Uterus (tissue), 4 donors: ENCODE data around the gene C10orf71. TPM values are rescaled to one million over a fixed set of nuclear protein-coding genes. Genes with fewer than 3 reads are reported as not detected.

Experiments
- DNase-seq, 2 donors: peaks; one replicate each; pipeline ENCODE4 v3.0.0-alpha.2; 2019 to 2020
- H3K27ac ChIP-seq, 2 donors: fragments of 200-600 bp; sonication (generic); 1 replicate in 1 of 2; 2 replicates in 1 of 2; pipeline ENCODE4 v1.5.1; 2016 to 2018
- H3K27me3 ChIP-seq, 2 donors: fragments of 200-600 bp; sonication (generic); one replicate each; pipeline ENCODE4 v1.5.1; 2018 to 2019; ENCODE audit warnings: control low read depth in 1 of 2
- H3K36me3 ChIP-seq, 2 donors: fragments of 200-600 bp; sonication (generic); one replicate each; pipeline ENCODE4 v1.5.1; 2019; ENCODE audit warnings: control low read depth in 1 of 2
- H3K4me1 ChIP-seq, 2 donors: fragments of 200-600 bp; sonication (generic); one replicate each; pipeline ENCODE4 v1.5.1; 2018 to 2019; ENCODE audit warnings: control low read depth in 1 of 2
- H3K4me3 ChIP-seq, 2 donors: fragments of 200-600 bp; sonication (generic); 1 replicate in 1 of 2; 2 replicates in 1 of 2; pipeline ENCODE4 v1.5.1; 2018 to 2019; ENCODE audit warnings: mild to moderate bottlenecking in 1 of 2
- H3K9me3 ChIP-seq, 2 donors: fragments of 200-600 bp; sonication (generic); one replicate each; pipeline ENCODE4 v1.5.1; 2019; ENCODE audit warnings: control low read depth in 1 of 2
- POLR2A ChIP-seq, 2 donors: fragments of 450-650 bp; IDR thresholded peaks; one replicate each; pipeline ENCODE4 v1.6.1; 2016; ENCODE audit warnings: antibody characterized with exemption in 2 of 2, mild to moderate bottlenecking in 1 of 2, moderate library complexity in 1 of 2
- intact Hi-C: fragments of 100-400 bp; cut with DNase I; formaldehyde crosslinking; loops from one replicate; pipeline ENCODE4 v1.15.1; 2023; ENCODE audit warnings: low total_unique reads
- total RNA-seq, 4 donors: library from RNA; depleted of rRNA in 3 of 4; stranded (reverse); fragments of >200 nt in 3 of 4; gene quantifications; one replicate each; pipeline versions ENCODE4 v1.1.0 to v1.2.4, GENCODE V29; 2014 to 2023
- TF ChIP-seq, protein P1 (sequence below), 4 experiments: fragments of 200-600 bp in 2 of 4; fragments of 450-650 bp in 2 of 4; sonication (generic) in 2 of 4; IDR thresholded peaks; one replicate each; pipeline ENCODE4 v1.5.1; 2016 to 2019; ENCODE audit warnings: antibody characterized with exemption in 4 of 4, mild to moderate bottlenecking in 2 of 4, moderate library complexity in 1 of 4
- donor health status: DM: yes; HTN: yes; CAD: no.

C10orf71 gene
- total RNA-seq, 4 donors from 2014 or later, result not detected

DNA sequence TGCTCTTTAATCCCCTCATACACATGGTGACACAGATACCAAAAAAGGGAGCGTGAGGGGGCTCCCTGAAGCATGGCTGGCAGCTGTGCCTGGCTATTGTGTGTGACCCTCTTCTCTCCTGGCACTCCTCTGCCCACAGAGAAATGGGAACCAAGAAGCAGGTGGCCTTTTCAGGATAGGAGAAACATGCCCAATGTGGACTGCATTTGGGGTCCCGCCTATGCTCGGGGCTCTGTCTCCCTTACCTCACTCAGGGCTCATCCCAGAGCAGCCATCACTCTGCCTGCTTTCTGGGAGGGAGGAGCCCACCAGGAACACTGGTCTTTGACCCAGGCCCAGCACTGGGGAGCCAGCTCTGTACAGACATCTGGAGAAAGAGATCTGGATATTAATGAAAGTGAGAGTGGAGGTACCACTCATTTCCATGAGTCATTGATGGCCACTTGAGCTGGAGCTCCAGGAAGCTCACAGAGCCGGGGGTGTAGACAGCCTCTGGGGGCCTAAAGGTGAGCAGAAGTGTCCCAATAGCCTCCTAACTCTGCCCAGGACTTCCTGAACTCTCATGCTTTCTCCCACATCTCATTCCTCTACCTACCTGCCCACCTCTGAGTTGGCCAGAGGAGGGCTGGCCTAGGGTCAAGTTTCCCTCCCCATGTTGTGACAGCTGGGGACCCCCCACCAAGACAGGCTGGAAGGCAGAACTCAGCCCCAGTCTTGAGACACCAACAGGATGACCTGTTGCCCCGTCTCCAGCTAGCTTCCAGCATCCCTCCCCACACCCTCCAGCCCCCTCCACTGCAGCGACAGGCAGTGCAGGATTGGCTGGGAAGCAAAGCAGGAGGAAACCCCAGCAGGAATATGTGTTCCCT, 54.3 kb downstream of the C10orf71 start:
- Histone ChIP-seq H3K4me1 (no peaks in the 10 kb centered on the region), H3K27ac (no peak overlapping the region), H3K4me3 (no peak overlapping the region), H3K27me3 (no peaks in the 10 kb centered on the region), H3K9me3 (peaks cover 0 to 3% of the 10 kb centered on the region in 2 donors), H3K36me3 (no peaks in the 10 kb centered on the region)
- no peak for DNase-seq
- intact Hi-C loops, result no loop called here
- TF ChIP-seq, protein P1, sequence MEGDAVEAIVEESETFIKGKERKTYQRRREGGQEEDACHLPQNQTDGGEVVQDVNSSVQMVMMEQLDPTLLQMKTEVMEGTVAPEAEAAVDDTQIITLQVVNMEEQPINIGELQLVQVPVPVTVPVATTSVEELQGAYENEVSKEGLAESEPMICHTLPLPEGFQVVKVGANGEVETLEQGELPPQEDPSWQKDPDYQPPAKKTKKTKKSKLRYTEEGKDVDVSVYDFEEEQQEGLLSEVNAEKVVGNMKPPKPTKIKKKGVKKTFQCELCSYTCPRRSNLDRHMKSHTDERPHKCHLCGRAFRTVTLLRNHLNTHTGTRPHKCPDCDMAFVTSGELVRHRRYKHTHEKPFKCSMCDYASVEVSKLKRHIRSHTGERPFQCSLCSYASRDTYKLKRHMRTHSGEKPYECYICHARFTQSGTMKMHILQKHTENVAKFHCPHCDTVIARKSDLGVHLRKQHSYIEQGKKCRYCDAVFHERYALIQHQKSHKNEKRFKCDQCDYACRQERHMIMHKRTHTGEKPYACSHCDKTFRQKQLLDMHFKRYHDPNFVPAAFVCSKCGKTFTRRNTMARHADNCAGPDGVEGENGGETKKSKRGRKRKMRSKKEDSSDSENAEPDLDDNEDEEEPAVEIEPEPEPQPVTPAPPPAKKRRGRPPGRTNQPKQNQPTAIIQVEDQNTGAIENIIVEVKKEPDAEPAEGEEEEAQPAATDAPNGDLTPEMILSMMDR (IDR thresholded peaks at IDR 0.05), result no peak
- TF ChIP-seq POLR2A (IDR thresholded peaks at IDR 0.05), result no peak

DNA sequence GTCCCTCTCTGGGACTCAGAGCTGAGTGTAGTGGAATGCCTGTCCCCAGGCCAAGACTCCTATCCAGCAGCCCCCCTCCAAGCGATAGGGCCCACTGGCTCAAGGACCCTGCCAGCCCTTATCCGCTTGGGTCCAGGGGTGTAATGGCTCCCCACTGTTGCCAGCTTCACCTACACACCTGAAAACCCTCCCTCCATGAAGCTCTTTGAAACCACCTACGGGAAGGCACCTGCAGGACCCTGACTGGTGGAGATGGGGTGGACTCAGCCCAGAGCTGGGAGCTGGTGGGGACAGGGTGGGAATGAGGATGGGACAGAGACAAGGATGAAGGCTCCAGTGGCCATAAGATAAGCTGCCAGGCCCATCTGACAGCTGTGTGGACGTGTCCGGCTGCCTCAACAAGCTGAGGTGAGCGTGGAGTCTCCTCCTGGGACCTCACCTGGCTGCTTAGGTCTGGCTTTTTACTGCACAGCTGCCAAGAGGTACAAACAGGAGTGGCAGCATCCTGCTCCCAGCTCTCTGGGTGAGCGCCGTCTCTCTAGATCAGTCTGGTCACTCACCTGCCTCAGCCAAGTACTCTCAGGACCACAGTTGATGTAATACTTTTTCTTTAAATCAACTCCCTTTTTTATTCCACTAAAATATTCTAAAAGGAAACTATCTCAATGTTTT, 55.1 kb downstream of the C10orf71 start:
- no peak overlapping the region for H3K4me3 ChIP-seq
- no peak for TF ChIP-seq POLR2A (IDR thresholded peaks at IDR 0.05)
- TF ChIP-seq, protein P1 (IDR thresholded peaks at IDR 0.05), result no peak
- no peaks in the 10 kb centered on the region for H3K4me1 ChIP-seq
- intact Hi-C loops, result no loop called here
- DNase-seq, result no peak
- no peaks in the 10 kb centered on the region for H3K36me3 ChIP-seq
- no peak overlapping the region for H3K27ac ChIP-seq
- no peaks in the 10 kb centered on the region for H3K27me3 ChIP-seq
- H3K9me3 ChIP-seq, result peaks cover 0 to 3% of the 10 kb centered on the region in 2 donors

DNA sequence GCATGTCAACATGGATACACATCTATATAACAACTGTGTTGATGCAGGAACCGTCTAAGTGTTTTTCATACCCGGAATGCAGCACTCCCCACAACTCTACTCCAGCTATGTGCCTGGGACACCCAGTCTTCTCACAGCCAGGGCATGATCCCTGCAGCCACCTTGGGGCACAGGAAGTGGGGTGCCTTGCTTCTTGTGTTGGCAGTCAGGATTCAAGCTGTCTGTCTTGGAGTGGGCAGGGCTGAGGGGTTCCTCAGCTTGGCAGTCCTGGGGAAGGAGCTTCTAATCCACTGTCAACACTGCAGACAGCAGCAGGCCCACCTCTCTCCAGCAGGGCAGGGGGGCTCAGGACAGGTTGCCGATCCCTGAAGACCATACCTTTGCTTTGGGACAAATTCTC, 55.6 kb downstream of the C10orf71 start:
- no peak for DNase-seq
- H3K4me3 ChIP-seq, result no peak overlapping the region
- no peaks in the 10 kb centered on the region for H3K27me3 ChIP-seq
- intact Hi-C loops, result no loop called here
- no peaks in the 10 kb centered on the region for H3K4me1 ChIP-seq
- TF ChIP-seq, protein P1 (IDR thresholded peaks at IDR 0.05), result no peak
- TF ChIP-seq POLR2A (IDR thresholded peaks at IDR 0.05), result no peak
- peaks cover 0 to 3% of the 10 kb centered on the region in 2 donors for H3K9me3 ChIP-seq
- no peak overlapping the region for H3K27ac ChIP-seq
- H3K36me3 ChIP-seq, result no peaks in the 10 kb centered on the region

DNA sequence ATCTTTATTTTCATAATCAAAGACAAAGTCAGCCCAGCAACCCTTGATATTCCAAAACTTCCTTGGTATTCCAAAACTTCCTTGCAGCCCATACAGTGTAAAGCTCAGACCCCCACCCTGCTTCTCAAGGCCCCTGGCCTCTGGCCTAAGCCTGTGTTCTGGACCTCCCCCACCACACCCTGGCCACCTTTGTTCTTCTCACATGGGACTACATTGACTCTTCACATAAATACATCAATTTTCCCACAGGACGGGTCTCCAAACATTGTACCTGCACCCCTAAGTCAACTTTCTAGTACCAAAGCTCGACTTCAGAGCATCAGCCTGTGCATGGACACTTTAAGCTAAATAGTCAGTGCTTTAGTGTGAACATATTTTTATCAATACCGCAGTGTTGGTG, 56.3 kb downstream of the C10orf71 start:
- peaks cover 0 to 3% of the 10 kb centered on the region in 2 donors for H3K9me3 ChIP-seq
- H3K27me3 ChIP-seq, result no peaks in the 10 kb centered on the region
- no peaks in the 10 kb centered on the region for H3K4me1 ChIP-seq
- DNase-seq, result no peak
- no peak overlapping the region for H3K27ac ChIP-seq
- intact Hi-C loops, result no loop called here
- no peak overlapping the region for H3K4me3 ChIP-seq
- H3K36me3 ChIP-seq, result no peaks in the 10 kb centered on the region
- TF ChIP-seq POLR2A (IDR thresholded peaks at IDR 0.05), result no peak
- TF ChIP-seq, protein P1 (IDR thresholded peaks at IDR 0.05), result no peak

DNA sequence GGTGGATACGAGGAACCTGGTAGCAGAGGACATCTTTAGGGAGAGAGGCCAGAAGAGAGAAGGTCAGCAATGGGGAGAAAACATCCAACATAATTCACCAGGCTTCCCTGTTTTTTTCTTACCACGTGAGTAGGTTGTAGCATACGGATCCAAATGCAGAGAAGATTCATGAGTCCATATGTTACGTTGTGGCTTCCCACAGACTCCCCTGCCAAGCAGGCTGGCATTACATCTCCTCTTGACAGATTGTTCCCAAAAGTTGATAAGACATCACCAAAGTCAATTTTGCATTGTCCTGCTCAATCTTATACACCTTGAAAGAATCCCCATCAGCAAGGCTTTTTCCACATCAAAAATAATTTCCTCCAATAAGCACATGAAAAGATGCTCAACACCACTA, 57.2 kb downstream of the C10orf71 start:
- no peak for DNase-seq
- no peaks in the 10 kb centered on the region for H3K4me1 ChIP-seq
- H3K27ac ChIP-seq, result no peak overlapping the region
- no peak for TF ChIP-seq POLR2A (IDR thresholded peaks at IDR 0.05)
- TF ChIP-seq, protein P1 (IDR thresholded peaks at IDR 0.05), result no peak
- H3K36me3 ChIP-seq, result no peaks in the 10 kb centered on the region
- H3K4me3 ChIP-seq, result no peak overlapping the region
- H3K27me3 ChIP-seq, result no peaks in the 10 kb centered on the region
- H3K9me3 ChIP-seq, result peaks cover 0 to 3% of the 10 kb centered on the region in 2 donors
- intact Hi-C loops, result no loop called here
